Neural crest cell (in vitro differentiated cells): ENCODE measurements around the gene PCED1A. TPM values are rescaled to one million over a fixed set of nuclear protein-coding genes. Genes with fewer than 3 reads are reported as not detected.

Experiments
- DNase-seq: peaks from one replicate; pipeline ENCODE4 v3.0.0; 2021; ENCODE audit warnings: low read depth, mixed read lengths, low spot score
- H3K27ac Mint-ChIP-seq: one replicate; pipeline ENCODE4 v1.8.0; 2021; ENCODE audit warnings: mild to moderate bottlenecking, mixed read lengths; ENCODE audit not compliant: unreplicated experiment
- H3K27me3 Mint-ChIP-seq: 2 replicates; pipeline ENCODE4 v1.8.0; 2021; ENCODE audit warnings: low read depth, mild to moderate bottlenecking, mixed read lengths
- H3K36me3 Mint-ChIP-seq: 2 replicates; pipeline ENCODE4 v1.8.0; 2021; ENCODE audit warnings: low read depth, mild to moderate bottlenecking, mixed read lengths
- H3K4me1 Mint-ChIP-seq: 2 replicates; pipeline ENCODE4 v1.8.0; 2021; ENCODE audit warnings: mixed read lengths
- H3K4me3 Mint-ChIP-seq: one replicate; pipeline ENCODE4 v1.8.0; 2021; ENCODE audit warnings: mild to moderate bottlenecking, mixed read lengths
- H3K9me3 Mint-ChIP-seq: 2 replicates; pipeline ENCODE4 v1.8.0; 2021; ENCODE audit warnings: mixed read lengths
- total RNA-seq: library from RNA; stranded (reverse); gene quantifications from 2 replicates; pipeline ENCODE4 v1.2.1, GENCODE V29; 2021
- TF ChIP-seq, protein P1 (sequence below): fragments of 200-600 bp; sonication (generic); conservative IDR thresholded peaks from 2 replicates; pipeline ENCODE4 v1.5.0; 2021; ENCODE audit warnings: antibody characterized with exemption, mild to moderate bottlenecking

Gene PCED1A
- total RNA-seq, 1 donor from 2014 or later: 68.7 TPM

DNA sequence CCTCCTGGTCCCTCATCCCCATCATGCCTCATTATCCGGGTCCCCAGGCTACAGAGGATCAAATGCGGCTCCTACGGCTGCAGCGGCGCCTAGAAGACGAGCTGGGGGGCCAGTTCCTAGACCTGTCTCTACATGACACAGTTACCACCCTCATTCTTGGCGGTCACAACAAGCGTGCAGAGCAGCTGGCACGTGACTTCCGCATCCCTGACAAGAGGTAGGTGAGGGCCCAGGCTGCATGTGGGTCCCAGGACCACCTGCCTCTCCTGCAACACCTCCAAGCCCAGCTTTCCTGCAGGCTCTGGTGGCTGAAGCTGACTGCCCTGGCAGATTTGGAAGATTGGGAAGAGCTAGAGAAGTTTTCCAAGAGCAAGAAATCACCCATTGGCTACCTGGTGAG is 24.6 kb upstream of the PCED1A start:
- TF ChIP-seq, protein P1, sequence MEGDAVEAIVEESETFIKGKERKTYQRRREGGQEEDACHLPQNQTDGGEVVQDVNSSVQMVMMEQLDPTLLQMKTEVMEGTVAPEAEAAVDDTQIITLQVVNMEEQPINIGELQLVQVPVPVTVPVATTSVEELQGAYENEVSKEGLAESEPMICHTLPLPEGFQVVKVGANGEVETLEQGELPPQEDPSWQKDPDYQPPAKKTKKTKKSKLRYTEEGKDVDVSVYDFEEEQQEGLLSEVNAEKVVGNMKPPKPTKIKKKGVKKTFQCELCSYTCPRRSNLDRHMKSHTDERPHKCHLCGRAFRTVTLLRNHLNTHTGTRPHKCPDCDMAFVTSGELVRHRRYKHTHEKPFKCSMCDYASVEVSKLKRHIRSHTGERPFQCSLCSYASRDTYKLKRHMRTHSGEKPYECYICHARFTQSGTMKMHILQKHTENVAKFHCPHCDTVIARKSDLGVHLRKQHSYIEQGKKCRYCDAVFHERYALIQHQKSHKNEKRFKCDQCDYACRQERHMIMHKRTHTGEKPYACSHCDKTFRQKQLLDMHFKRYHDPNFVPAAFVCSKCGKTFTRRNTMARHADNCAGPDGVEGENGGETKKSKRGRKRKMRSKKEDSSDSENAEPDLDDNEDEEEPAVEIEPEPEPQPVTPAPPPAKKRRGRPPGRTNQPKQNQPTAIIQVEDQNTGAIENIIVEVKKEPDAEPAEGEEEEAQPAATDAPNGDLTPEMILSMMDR: no peak
- no peak for DNase-seq
- H3K4me3 Mint-ChIP-seq: no peak overlapping the region
- peaks cover 5% of the 10 kb centered on the region for H3K36me3 Mint-ChIP-seq
- H3K27ac Mint-ChIP-seq: no peak overlapping the region
- peaks cover 24% of the 10 kb centered on the region for H3K4me1 Mint-ChIP-seq
- no peaks in the 10 kb centered on the region for H3K27me3 Mint-ChIP-seq
- H3K9me3 Mint-ChIP-seq: no peaks in the 10 kb centered on the region

DNA sequence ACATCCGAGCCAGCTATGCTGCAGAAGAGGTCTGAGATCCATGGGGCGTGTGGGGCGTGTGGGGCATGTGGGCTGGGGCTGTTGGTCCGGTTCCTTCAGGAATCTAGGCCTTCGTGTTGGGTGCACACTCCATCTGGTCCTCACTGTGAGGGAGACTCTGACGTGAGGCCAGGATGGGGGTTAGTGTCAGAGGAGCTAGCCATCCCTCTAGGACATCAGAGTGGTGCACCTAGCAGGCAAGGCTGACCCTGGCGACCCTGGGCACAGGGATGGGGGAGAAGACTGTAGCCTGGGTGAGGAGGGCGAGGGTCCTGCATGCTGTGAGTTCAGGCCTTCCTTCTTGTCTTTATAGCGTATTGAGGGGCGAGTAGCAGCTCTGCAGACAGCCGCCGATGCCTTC is 24.2 kb upstream of the PCED1A start:
- TF ChIP-seq, protein P1: no peak
- H3K36me3 Mint-ChIP-seq: peaks cover 5% of the 10 kb centered on the region
- no peak for DNase-seq
- H3K27me3 Mint-ChIP-seq: no peaks in the 10 kb centered on the region
- H3K9me3 Mint-ChIP-seq: no peaks in the 10 kb centered on the region
- H3K4me1 Mint-ChIP-seq: peaks cover 24% of the 10 kb centered on the region
- H3K27ac Mint-ChIP-seq: no peak overlapping the region
- no peak overlapping the region for H3K4me3 Mint-ChIP-seq

DNA sequence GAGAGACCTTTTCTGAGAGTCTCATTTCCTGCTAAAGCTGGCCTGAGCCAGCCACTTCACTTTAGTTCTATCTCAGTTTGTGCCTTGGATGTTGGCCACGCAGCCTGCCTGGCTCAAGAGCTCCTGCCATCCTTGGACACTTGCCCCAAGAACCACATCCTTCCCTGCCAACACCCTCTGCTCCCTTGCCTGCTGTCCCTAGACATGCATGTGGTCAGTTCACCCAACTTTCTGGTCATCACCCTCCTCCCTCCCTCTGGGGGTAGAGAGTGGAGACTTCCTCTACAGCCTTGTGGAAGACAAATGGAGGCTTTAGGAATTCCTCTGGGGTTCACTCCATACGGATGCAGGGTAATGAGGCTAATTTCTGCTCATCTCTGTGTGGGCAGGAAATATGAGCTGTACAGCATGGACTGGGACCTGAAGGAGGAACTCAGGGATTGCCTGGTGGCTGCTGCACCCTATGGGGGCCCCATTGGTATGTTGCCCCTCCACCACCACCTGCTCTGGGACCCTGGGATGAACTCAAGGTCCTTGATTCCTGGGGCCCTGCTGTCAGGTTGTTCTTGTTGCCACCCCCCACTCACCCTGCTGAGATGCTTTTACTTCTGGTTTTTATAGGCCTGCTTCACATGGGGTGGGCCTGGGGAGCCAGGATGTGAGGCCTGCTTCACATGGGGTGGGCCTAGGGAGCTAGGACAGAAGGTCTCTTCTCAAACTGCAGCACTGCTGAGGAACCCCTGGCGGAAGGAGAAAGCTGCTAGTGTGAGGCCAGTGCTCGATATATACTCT is 19.1 kb upstream of the PCED1A start:
- H3K4me1 Mint-ChIP-seq: no peaks in the 10 kb centered on the region
- H3K9me3 Mint-ChIP-seq: no peaks in the 10 kb centered on the region
- no peak overlapping the region for H3K27ac Mint-ChIP-seq
- no peak for DNase-seq
- H3K4me3 Mint-ChIP-seq: no peak overlapping the region
- TF ChIP-seq, protein P1: no peak
- H3K36me3 Mint-ChIP-seq: no peaks in the 10 kb centered on the region
- H3K27me3 Mint-ChIP-seq: no peaks in the 10 kb centered on the region

DNA sequence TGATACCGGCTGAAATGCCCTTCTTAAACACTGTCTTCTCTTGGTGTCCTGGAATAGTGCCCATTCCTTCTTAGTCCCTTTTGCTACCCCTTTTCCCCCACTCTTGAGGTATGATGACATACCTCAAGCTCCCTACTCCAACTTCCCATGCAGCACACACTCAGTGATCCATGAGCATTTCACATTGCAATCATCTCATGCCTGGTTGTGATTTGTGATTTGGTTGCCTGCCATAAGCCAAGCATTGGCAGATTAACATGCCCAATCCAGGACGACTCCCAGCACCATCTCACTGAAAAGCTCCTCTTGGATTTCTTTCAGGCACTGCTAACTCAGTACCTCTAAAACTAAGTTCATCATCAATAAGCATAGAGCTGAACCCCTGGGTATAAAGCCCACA is 18.1 kb upstream of the PCED1A start:
- Mint-ChIP-seq H3K4me1 (no peaks in the 10 kb centered on the region), H3K36me3 (no peaks in the 10 kb centered on the region), H3K4me3 (no peak overlapping the region), H3K27ac (peak overlapping the region; percentile 84), H3K9me3 (no peaks in the 10 kb centered on the region), H3K27me3 (no peaks in the 10 kb centered on the region)
- TF ChIP-seq, protein P1: no peak
- DNase-seq: no peak

DNA sequence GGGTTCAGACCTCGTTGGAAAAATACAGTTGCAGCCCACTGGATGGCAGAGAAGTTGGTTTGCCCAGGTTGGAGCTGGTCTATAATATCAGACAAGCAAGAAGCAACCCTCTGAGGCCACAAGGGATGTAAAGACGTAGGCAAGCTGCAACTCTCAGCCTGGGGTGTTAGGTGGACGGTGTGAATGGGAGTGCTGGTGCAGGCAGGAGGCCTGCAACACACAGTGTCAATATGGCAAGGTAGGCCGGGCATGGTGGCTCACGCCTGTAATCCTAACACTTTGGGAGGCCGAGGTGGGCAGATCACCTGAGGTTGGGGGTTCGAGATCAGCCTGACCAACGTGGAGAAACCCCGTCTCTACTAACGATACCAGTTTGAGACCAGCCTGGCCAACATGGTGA is 10.6 kb upstream of the PCED1A start:
- Mint-ChIP-seq H3K9me3 (no peaks in the 10 kb centered on the region), H3K27ac (no peak overlapping the region), H3K4me3 (no peak overlapping the region), H3K27me3 (no peaks in the 10 kb centered on the region), H3K36me3 (peaks cover 4% of the 10 kb centered on the region), H3K4me1 (peaks cover 7% of the 10 kb centered on the region)
- TF ChIP-seq, protein P1: no peak
- no peak for DNase-seq
